NCI-H1436 (cell line): ENCODE data around the gene ADCY7.
"Not testable (repeated sequence)": the region's sequence is repeated elsewhere in the genome, so short reads cannot be mapped to it uniquely, and the experiment has no call there.

ENCODE experiments used
- DNase-seq: peaks from one replicate; lab custom pipeline; 2025; lab: John Stamatoyannopoulos, UW

ADCY7 gene

DNA sequence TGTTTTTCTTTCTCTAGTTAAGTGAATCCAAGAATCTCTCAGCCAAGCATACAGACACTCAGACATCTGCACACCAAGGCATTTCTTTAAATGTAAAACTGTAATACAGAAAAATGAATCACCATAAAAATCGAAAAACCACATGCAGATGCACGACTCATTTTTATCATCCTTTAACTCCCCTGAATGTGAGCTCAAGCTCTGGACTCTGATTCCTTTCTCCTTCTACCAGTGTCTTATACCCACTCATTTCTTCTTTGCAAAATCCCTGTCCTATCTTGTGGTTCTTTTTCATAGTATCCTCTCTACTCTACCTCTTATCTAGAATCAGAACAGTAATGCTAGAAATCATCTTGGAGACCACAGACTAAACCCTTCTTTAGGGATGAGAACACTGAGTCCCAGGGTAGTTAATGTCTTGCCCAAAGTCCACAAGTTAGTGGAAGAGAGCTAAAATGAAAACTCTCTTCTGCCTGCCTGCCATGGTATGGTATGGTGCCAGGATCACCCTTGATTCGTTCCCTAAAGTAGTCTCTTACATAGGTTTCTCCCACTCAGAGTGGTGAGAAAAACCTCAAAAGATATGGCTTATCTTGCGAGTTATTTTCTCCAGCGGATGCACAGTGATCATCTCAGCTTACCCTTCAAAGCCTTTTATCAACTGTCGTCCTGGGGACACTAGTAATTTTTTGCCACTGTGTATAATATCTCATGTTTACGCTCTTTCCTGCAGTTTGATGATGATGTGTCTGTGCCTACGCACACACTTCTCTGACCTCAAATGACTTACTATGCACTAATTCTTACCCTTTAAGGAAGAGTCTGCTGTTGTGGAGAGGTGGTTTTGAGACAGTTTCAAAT is 72.2 kb downstream of the ADCY7 start:
- DNase-seq: no peak

- DNase-seq: no peak
Measured at GRCh38 chr16:50340578-50340977, 74.2 kb downstream of the ADCY7 start.

DNA sequence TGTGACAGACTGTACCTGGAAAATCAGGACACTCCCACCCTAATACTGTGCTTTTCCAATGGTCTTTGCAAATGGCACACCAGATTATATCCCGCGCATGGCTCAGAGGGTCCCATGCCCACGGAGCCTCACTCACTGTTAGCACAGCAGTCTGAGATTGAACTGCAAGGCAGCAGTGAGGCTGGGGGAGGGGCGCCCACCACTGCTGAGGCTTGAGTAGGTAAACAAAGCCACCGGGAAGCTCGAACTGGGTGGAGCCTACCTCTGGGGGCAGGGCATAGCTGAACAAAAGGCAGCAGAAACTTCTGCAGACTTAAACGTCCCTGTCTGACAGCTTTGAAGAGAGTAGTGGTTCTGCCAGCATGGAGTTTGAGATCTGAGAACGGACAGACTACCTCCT is 77.2 kb downstream of the ADCY7 start:
- not testable (repeated sequence) for DNase-seq

DNA sequence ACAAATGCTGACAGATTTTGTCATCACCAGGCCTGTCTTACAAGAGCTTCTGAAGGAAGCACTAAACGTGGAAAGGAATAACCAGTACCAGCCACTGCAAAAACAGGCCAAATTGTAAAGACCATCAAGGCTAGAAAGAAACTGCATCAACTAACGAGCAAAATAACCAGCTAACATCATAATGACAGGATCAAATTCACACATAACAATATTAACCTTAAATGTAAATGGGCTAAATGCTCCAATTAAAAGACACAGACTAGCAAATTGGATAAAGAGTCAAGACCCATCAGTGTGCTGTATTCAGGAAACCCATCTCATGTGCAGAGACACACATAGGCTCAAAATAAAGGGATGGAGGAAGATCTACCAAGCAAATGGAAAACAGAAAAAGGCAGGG is 78.9 kb downstream of the ADCY7 start:
- DNase-seq: not testable (repeated sequence)

- no peak for DNase-seq
Measured at GRCh38 chr16:50351116-50351515, 84.8 kb downstream of the ADCY7 start.

GRCh38 chr16:50351952-50352351 is 85.6 kb downstream of the ADCY7 start:
- DNase-seq: no peak

- DNase-seq: no peak
Measured at GRCh38 chr16:50354082-50354481, 87.7 kb downstream of the ADCY7 start.

DNA sequence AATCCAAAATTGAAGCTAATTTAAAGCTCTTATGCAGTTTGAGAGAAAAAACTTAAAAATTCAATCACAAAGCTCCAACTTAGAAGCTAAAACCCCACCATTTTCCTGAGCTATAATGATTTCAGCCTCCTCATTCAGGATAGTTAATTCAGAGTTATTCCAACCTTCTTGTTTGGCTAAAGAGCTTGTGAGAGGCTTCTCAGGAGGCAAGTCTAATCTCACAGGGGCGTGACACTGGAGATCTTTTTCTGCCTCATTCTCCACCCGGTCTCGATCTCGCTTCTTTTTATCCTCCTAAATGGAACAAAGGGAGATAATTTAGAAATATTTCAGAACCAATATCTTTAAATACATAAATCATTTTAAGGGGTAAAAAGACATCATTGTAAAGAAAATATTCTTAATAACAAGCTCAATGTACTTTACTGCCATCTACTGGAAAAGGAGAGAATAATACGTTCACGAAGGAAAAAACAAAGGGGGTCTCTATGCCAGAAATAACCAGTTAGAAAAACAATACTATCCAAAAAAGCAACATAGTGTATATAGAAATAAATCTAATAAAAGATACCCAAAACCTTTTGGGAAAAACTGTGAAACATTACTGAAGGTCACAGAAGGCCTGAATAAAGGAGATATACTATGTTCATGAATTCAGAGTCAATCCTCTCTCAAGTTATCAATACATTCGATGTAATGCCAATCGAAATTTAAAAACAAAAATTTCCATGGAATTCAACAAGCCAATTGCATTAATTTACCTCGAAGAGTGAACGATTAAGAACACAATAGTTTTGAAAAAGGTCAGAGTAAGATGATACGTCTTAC is 88.5 kb downstream of the ADCY7 start:
- DNase-seq: peak; percentile 14

GRCh38 chr16:50359626-50360025 is 93.3 kb downstream of the ADCY7 start:
- DNase-seq: no peak

DNA sequence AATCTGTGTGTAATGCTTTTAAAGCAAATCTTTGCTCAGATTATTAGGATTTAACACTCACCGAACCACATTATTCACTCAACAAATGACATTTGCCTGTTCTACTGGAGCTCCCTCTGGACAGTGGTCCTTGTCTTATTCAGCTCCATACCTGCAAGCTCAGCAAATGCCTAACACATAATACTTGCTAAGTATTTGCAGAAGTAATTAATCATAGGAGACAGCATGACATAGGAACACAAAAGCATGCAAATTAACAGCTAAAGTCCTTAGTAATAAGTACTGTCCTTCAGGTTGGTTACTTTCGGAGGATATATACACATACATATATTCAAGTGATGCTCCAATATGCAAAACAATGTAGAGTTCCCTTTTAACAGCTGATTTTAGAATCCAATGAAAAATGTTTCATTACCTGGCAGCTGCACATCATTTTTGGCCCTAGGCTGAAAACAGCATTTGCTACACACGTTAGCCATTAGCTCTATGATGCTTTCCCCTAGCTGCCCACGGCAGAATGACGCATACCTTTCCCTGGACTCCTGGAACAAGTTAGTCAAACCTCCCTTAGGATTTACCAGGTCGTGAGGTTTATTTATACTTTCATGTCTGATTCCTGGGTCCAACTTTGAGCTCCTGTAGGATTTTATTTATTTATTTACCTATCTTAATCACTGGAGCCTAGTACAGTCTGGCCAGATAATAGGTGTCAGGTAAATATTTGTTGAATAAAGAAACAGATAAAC is 93.9 kb downstream of the ADCY7 start:
- no peak for DNase-seq

DNA sequence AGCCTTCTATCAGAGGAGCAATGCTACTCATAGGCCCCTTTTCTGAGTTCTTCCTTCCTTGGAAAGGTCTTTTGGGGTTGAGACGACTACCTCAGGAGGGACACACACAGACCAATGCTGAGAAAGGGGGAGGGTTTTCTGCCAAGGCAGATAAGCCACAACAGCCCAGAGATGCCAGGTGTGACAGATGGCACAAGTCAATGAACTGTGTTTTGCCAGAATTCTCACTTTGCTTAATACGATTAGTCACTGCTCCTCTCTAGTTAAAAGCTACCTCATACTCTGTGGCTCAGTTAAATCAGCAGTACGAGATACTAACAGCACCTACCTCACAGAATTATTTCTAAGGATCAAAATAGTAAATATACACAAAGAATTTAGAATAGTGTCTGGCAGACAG is 94.4 kb downstream of the ADCY7 start:
- no peak for DNase-seq

GRCh38 chr16:50363656-50364055 is 97.3 kb downstream of the ADCY7 start:
- no peak for DNase-seq

GRCh38 chr16:50365791-50366575 is 99.6 kb downstream of the ADCY7 start:
- no peak for DNase-seq
